G401 (cell line): ENCODE measurements around the gene PRSS56. TPM values are rescaled to one million over a fixed set of nuclear protein-coding genes. Genes with fewer than 3 reads are reported as not detected.
"Not testable (repeated sequence)": the region's sequence is repeated elsewhere in the genome, so short reads cannot be mapped to it uniquely, and the experiment has no call there.

ENCODE experiments used
- DNase-seq: peaks from one replicate; pipeline ENCODE4 v3.0.0-alpha.2; 2015; ENCODE audit warnings: low spot score
- in situ Hi-C: cut with HindIII; loops from 2 replicates; pipeline ENCODE4 v1.10.0; 2016; ENCODE audit warnings: low sequenced_read_pairs, mixed read lengths
- total RNA-seq: library from RNA; depleted of rRNA; stranded (reverse); fragments of >200 nt; shearing (Covaris generic); gene quantifications from 2 replicates; pipeline ENCODE4 v1.2.3, GENCODE V29; 2014; rRNA removed

Gene PRSS56
- total RNA-seq, 1 experiment from 2014 or later = not detected

DNA sequence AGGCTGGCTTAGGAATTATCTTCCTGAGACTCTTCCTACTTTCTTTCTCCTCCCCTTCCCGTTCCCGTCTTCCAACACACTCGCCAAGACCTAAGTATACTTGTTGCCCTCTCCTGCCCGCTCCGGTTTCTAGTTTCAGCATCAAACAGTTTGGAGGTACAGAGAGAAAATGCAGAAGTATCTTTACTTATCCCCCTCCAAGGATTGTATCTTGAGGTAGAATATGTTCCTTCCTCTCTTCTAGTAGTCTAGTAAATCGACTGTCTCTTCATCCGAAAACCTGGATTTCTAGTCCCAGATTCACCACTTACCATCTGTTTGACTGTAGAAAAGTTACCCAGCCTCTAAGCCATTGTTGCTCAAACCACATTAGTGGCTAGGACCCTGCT lies 31.1 kb downstream of the PRSS56 start:
- no peak for DNase-seq
- in situ Hi-C loops = no loop called here

DNA sequence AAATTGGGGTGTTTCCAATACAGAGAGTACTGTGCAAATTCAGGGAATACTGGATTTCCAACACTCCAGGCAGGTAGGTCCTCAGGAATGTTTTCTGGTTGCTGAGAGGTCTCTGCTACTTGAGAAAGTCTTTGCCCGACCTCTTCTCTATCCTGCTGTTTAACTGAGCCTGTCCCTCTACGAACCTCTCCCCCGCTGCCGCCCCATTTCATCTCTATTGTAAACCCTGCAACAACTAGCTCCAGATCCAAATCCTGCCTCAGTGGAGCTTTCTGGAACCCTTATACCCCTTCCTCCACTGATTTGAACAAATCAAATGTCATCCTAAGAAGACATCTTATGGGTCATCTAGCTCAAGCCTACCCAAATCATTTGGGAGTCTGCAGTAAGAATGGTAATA lies 31.6 kb downstream of the PRSS56 start:
- DNase-seq = no peak
- in situ Hi-C loops = no loop called here

DNA sequence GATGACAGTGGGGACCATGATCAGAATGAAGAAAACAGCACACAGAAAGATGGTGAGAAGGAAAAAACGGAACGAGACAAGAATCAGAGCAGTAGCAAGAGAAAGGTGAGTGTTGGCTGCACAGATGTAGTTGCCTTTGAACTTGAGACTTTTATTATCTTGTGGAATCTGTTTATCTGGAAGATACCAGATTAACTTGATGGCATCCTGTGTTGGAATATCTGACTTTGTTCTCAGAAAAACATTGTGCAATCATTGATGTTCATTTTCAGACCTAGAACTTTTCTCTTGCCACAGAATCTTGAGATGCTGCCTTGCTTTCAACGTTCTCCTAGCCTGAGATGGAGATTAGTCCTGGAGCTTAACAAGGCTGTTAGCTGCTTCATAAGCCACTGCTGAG lies 36.2 kb downstream of the PRSS56 start:
- in situ Hi-C loops = no loop called here

DNA sequence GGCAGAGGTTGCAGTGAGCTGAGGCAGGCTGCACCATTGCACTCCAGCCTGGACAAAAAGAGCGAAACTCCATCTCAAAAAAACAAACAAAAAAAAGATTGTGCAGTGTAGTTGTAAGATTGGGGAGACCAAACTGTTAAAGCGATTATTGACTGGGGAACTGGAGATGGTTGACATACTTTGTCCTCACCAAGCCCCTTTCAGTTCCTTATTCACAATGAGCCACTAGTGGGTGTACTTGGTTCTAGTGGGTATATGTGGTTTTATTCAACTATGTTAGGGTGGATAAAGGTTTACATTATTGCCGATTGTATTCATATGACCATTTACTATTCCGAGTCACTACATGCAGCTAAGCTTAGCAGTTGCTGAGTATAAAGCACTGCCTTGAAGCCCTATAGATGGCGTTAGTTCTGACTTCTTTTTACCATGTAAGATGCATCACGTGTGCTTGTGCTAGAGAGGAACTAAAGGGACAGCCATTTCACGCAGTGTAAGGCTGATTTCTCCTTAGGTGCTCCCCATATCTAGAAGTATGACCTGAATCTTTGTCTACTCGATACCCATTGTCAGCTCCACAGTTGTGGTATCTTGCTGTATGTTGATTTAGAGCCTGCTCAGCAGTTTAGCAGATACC lies 42.4 kb downstream of the PRSS56 start:
- in situ Hi-C loops = no loop called here
- DNase-seq = no peak

More for the DNA sequence above, 36.2 kb downstream of the PRSS56 start:
- DNase-seq = no peak

DNA sequence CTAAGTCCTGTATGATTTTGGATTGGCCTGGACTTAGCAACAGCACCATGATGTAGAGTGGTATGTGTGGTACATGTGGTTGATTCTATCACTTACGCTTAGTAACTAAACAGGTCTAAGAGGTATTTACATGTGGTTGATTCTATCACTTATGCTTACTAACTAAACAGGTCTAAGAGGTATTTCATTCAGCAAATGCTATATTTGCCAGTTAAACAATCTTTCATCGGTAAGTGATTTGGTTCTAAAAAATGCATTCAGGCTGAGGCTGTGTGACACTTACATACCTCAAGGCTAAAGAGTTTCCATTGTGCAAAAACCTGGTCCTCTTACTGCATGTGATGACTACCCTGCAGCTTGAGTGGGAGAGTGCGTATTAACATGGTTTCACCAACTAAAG lies 43.4 kb downstream of the PRSS56 start:
- in situ Hi-C loops = no loop called here
- no peak for DNase-seq

DNA sequence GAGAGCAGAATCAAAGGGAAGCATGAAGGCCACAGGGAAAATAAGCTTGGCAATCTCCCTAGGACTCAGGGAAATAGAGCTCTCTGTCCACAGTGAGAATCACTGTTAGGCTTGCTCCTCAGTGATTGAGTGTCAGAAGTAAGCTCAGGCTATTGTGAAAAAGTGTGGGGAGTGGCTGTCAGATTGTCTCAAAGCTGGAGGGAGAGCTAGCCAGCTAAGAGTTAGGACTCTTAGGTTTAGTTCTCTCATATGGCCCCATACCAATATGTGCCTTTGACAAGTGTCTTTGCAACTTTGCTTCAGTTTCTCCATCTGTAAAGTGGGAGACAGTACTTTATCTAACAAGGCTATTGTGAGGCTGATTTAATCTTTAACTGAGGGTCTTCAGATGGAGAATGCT lies 47.5 kb downstream of the PRSS56 start:
- in situ Hi-C loops = no loop called here
- no peak for DNase-seq

DNA sequence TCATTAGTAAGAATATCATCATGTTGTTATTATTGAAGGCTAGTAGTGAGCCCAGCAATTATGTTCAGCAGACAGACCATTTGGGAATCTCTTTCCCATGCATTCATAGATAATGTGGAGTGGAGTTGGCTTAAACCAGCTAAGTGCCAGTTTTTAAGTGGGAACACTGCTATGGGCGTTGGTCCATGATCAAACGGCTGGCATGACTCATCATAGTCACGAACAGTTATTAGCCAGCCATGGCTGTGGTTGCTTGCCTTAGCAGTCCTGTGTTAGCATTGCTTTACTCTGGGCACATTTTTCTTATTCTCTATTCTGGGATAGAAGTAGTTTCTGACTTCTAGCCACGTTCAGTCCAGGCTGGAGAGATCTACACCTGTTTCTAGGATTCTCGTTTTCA lies 48.0 kb downstream of the PRSS56 start:
- in situ Hi-C loops = no loop called here
- no peak for DNase-seq

DNA sequence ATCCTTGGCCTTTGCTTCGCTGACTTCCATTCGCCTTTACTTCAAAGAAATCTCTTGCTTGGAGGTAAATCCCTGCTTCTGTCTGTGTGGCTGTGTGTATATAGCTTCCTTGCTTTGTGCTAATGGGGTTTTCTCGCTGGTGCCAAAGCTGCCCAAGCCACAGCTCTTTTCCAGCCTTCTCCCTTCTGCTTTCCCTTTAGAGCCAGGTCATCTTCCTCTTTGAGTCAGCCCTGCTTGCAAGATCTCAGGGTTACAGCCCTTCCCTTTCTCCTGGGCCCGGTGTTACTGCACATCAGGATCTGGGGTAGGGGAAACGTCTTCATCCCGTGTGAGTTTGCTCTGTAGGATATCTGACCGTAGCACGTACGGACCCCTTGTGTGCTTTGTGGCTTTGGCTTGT lies 49.4 kb downstream of the PRSS56 start:
- DNase-seq = no peak
- in situ Hi-C loops = no loop called here

DNA sequence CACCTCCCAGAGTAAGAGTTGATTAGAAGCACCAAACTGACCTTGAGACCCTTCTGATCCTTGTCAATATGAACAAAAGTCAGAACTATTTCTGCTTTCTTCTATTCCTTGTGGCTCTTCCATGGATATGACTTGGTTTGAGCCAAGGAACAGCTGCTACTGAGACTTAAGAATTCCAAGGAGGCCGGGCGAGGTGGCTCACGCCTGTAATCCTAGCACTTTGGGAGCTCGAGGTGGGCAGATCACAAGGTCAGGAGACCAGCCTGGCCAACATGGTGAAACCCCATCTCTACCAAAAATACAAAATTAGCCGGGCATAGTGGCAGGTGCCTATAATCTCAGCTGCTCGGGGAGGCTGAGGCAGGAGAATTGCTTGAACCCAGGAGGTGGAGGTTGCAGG lies 50.3 kb downstream of the PRSS56 start:
- in situ Hi-C loops, DNase-seq: not testable (repeated sequence)

DNA sequence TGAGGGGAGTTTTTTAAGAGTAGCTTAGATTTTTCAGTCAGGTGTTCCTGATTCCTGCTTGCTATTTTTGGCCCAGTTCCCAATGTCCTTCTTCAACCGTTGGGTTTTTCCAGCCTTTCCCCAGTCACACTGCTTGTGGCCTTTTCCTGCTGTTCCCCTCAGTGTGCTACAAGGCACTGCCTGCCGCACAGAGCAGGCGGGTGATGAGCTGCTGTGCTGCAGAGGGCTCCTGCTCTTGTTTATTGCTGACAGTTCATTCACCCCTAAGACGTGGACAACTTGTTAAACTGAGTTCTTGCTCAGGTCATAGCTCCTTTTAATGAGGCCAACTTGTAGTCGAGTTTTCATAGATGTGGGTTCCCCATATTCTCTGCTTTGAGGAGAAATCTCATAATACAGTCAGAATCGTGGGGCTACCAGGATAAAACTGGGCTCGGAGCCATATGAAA lies 50.9 kb downstream of the PRSS56 start:
- peak; percentile 25 for DNase-seq
- in situ Hi-C loops = no loop called here

DNA sequence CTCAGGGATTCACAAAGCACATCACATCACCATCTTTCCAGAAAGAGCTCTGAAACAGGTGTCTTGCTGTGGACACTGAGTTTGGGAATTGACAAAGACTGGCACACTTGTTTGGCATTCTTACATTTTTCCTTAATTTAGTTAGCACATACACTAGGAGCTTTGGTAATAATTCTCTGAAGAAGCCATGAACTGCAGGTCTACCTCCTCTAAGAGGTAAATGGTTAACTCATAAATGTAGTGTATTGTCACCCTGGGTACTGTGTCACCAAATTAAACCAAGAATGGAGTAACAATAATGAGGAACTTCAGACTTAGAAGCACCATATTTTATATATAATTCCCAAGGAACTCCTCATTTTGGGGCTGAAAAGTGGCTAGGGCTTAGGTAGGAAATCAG lies 52.9 kb downstream of the PRSS56 start:
- in situ Hi-C loops = no loop called here

DNA sequence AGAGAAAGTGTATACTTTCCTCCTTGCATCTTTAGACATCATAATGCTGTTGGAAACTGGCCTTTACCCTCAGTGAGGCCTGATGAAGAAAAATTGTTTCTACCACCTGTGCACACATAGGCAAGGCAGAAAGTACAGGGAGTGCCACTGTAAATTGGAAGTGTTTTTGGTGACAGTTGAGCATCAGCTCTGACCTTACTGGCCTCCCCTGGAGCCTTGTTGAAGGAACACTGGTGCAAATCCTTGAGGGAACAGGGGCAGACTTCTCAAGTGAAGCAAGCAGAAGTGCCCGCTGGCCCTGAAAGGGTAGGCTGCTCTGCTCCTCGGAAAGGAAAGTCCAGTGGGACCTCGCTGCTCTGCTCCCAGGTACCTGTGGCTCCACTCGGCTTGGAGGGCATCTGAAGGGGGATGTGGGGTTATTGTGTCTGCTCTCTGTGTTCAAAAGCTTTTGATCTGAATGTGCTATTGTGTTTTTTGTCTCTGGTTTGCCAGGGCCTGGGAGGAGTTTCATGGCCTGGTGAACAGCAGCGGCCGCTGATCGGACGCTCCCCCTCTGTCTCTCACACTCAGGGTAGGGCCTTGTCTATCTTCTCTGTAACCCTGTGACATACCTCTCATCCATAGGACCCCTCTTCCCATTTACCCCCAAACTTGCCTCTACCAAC lies 53.7 kb downstream of the PRSS56 start:
- in situ Hi-C loops = no loop called here

More for the DNA sequence above, 52.9 kb downstream of the PRSS56 start:
- DNase-seq = no peak

DNA sequence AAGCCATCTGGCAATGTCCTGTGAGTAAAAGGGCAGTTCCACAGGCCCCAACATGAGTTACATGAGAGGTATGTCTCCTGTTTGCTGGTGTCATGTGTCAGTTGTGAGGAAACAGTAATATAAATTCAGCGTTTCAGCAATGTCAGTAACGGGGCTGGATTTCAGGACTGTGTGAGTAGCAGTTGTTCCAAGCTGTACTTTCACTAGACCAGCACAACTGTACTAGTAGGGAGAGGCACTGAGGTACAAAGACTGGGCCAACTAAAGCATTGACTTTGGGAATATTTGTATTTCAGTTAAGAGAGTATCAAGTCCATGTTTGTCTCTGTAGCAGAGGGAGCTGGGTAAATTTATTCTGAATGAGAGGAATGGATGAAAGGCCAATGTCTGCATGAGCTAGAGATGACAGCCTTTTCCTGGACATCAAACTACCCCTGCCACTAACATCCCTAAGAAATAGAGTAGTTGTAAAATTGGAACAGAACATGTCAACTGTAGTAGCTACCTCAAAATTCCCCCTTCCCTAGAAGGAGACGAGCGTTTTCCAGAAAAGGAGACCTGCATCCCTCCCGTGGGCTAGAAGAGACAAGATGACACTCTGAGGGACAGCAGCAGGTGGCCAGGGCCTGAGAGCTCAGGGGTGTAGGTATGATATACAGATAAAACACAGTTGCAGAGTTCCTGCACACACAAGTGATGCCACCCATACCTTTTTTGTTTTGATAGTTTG lies 54.7 kb downstream of the PRSS56 start:
- DNase-seq = no peak
- in situ Hi-C loops = no loop called here

More for the DNA sequence above, 53.7 kb downstream of the PRSS56 start:
- no peak for DNase-seq

Other genes starting within 250 kb of the PRSS56 start
- gene ALPP, start 141.6 kb upstream of the PRSS56 start, total RNA-seq = 6.2 and 9.0 TPM in 2 replicates
- 203 and 218 TPM in 2 replicates for gene ALPG, start 113.5 kb upstream of the PRSS56 start, total RNA-seq
- not detected in 2 replicates for gene ALPI, start 64.2 kb upstream of the PRSS56 start, total RNA-seq
- 9.6 and 11.9 TPM in 2 replicates for gene ECEL1, start 32.6 kb upstream of the PRSS56 start, total RNA-seq
- not detected in 2 replicates for gene CHRND, start 5.8 kb downstream of the PRSS56 start, total RNA-seq
- gene CHRNG, start 19.3 kb downstream of the PRSS56 start, total RNA-seq = not detected in 2 replicates
- 5.2 and 7.4 TPM in 2 replicates for gene TIGD1, start 30.2 kb downstream of the PRSS56 start, total RNA-seq
- gene EIF4E2, start 30.3 kb downstream of the PRSS56 start, total RNA-seq = 117 and 140 TPM in 2 replicates
- 2.4 and 4.2 TPM in 2 replicates for gene EFHD1, start 113.2 kb downstream of the PRSS56 start, total RNA-seq
- gene GIGYF2, start 176.9 kb downstream of the PRSS56 start, total RNA-seq = 26.7 and 33.3 TPM in 2 replicates